ENCODE measurements around the gene IFNA7. TPM values are rescaled to one million over a fixed set of nuclear protein-coding genes. Genes with fewer than 3 reads are reported as not detected.
A peak's percentile ranks its signal among the peaks of the same experiment; 100 is the strongest.

Gene IFNA7
- total and polyA plus RNA-seq, 4 experiments from 2014 or later = not detected

GRCh38 chr9:21154018-21154608 is 47.9 kb downstream of the IFNA7 start:
- no peaks in the 10 kb centered on the region for H3K27me3 ChIP-seq (ENCODE audit: insufficient read depth, low read length)
- Mint-ChIP-seq H3K9me3 (peaks cover 0 to 7% (median 4%) of the 10 kb centered on the region in 8 donors), H3K27me3 (peaks cover 0 to 1% of the 10 kb centered on the region in 2 donors), H3K36me3 (peaks cover 0 to under 1% of the 10 kb centered on the region in 2 donors), H3K27ac (peak overlapping the region in 2 of 7 donors; percentile 58 to 59), H3K4me3 (peak overlapping the region in 1 of 8 donors; percentile 59), H3K4me1 (peaks cover 4 to 9% (median 7%) of the 10 kb centered on the region in 4 donors)
- ChIA-PET POLR2A (ENCODE audit: partially characterized antibody) (interaction anchor here (0.9 kb wide), 1 partner anchor 175 kb away, joined by 3 read pairs; no protein-coding TSS in a partner anchor), CTCF (ENCODE audit: partially characterized antibody) (interaction anchor here (0.8 to 2.8 kb wide), 23 partner anchors 9 to 558 kb away, joined by 3 to 32 read pairs (median 5); partner anchors contain the start of genes IFNA7 and IFNW1)
- DNase-seq = peak in 4 of 5 donors; percentile 6 to 27 (median 22)
- H3K27ac ChIP-seq (ENCODE audit: low read depth, low read length) = no peak overlapping the region
- H3K9me3 ChIP-seq (ENCODE audit: control insufficient read depth in 1 of 2, low read length in 2 of 2) = no peaks in the 10 kb centered on the region
- intact Hi-C loops (cut with micrococcal nuclease) = loop anchor here (1.0 to 10.0 kb wide), 5 partner anchors 81 to 635 kb away; no protein-coding TSS in a partner anchor
- H3K4me3 ChIP-seq (ENCODE audit: low read length in 2 of 2) = no peak overlapping the region
- H3K4me1 ChIP-seq (ENCODE audit: insufficient read depth, low read length) = peaks cover 4% of the 10 kb centered on the region
- no peaks in the 10 kb centered on the region for H3K36me3 ChIP-seq (ENCODE audit: insufficient read depth, low read length)

GRCh38 chr9:21153336-21154017 is 48.5 kb downstream of the IFNA7 start:
- peaks cover 0 to 5% (median 4%) of the 10 kb centered on the region in 4 donors for H3K4me1 Mint-ChIP-seq
- CTCF ChIA-PET (ENCODE audit: partially characterized antibody) = interaction anchor here (0.8 to 2.8 kb wide), 23 partner anchors 9 to 558 kb away, joined by 3 to 32 read pairs (median 5); partner anchors contain the start of genes IFNA7 and IFNW1
- H3K36me3 Mint-ChIP-seq = peaks cover 2 to 3% of the 10 kb centered on the region in 2 donors
- no peak for DNase-seq
- no peaks in the 10 kb centered on the region for H3K36me3 ChIP-seq (ENCODE audit: insufficient read depth, low read length)
- no peak overlapping the region for H3K27ac ChIP-seq (ENCODE audit: low read depth, low read length)
- H3K9me3 ChIP-seq (ENCODE audit: control insufficient read depth in 1 of 2, low read length in 2 of 2) = no peaks in the 10 kb centered on the region
- intact Hi-C loops (cut with micrococcal nuclease) = loop anchor here (1.0 to 10.0 kb wide), 5 partner anchors 81 to 636 kb away; no protein-coding TSS in a partner anchor
- no peaks in the 10 kb centered on the region for H3K27me3 ChIP-seq (ENCODE audit: insufficient read depth, low read length)
- H3K4me1 ChIP-seq (ENCODE audit: insufficient read depth, low read length) = no peaks in the 10 kb centered on the region
- no peak overlapping the region for H3K27ac Mint-ChIP-seq
- H3K4me3 Mint-ChIP-seq = no peak overlapping the region
- peaks cover 0 to 14% (median 8%) of the 10 kb centered on the region in 8 donors for H3K9me3 Mint-ChIP-seq
- peaks cover 0 to 1% of the 10 kb centered on the region in 2 donors for H3K27me3 Mint-ChIP-seq
- H3K4me3 ChIP-seq (ENCODE audit: low read length in 2 of 2) = no peak overlapping the region
- POLR2A ChIA-PET (ENCODE audit: partially characterized antibody) = no interaction called here

Other genes starting within 250 kb of the IFNA7 start
- gene HACD4, start 170.6 kb downstream of the IFNA7 start, total RNA-seq = 10 to 100 TPM; 16.0 to 18.3 TPM
- gene HACD4, start 170.6 kb downstream of the IFNA7 start, polyA plus RNA-seq = 1 to 10 TPM; 5.3 to 7.9 TPM
- gene IFNB1, start 124.3 kb downstream of the IFNA7 start, total RNA-seq = not detected
- under 1 TPM in 1 of 2 donors, not detected in 1; 0.40 TPM for gene IFNB1, start 124.3 kb downstream of the IFNA7 start, polyA plus RNA-seq
- gene IFNW1, start 60.4 kb downstream of the IFNA7 start, total RNA-seq = not detected
- not detected for gene IFNW1, start 60.4 kb downstream of the IFNA7 start, polyA plus RNA-seq
- gene IFNA21, start 35.5 kb downstream of the IFNA7 start, total RNA-seq = not detected
- not detected for gene IFNA21, start 35.5 kb downstream of the IFNA7 start, polyA plus RNA-seq
- not detected for gene IFNA4, start 14.6 kb downstream of the IFNA7 start, total RNA-seq
- gene IFNA4, start 14.6 kb downstream of the IFNA7 start, polyA plus RNA-seq = not detected
- not detected for gene IFNA10, start 4.9 kb upstream of the IFNA7 start, total RNA-seq
- not detected for gene IFNA10, start 4.9 kb upstream of the IFNA7 start, polyA plus RNA-seq
- not detected for gene IFNA16, start 15.1 kb upstream of the IFNA7 start, total RNA-seq
- not detected for gene IFNA16, start 15.1 kb upstream of the IFNA7 start, polyA plus RNA-seq
- gene IFNA17, start 26.0 kb upstream of the IFNA7 start, total RNA-seq = not detected
- not detected for gene IFNA17, start 26.0 kb upstream of the IFNA7 start, polyA plus RNA-seq
- not detected for gene IFNA14, start 37.8 kb upstream of the IFNA7 start, total RNA-seq
- gene IFNA14, start 37.8 kb upstream of the IFNA7 start, polyA plus RNA-seq = not detected
- gene IFNA5, start 103.1 kb upstream of the IFNA7 start, total RNA-seq = not detected
- gene IFNA5, start 103.1 kb upstream of the IFNA7 start, polyA plus RNA-seq = not detected
- 10 to 100 TPM; 38.7 to 40.1 TPM for gene KLHL9, start 133.2 kb upstream of the IFNA7 start, total RNA-seq
- gene KLHL9, start 133.2 kb upstream of the IFNA7 start, polyA plus RNA-seq = 10 to 100 TPM; 14.3 to 18.1 TPM
- gene IFNA6, start 148.7 kb upstream of the IFNA7 start, total RNA-seq = not detected
- not detected for gene IFNA6, start 148.7 kb upstream of the IFNA7 start, polyA plus RNA-seq
- not detected for gene IFNA13, start 165.9 kb upstream of the IFNA7 start, total RNA-seq
- not detected for gene IFNA13, start 165.9 kb upstream of the IFNA7 start, polyA plus RNA-seq
- not detected for gene IFNA2, start 183.2 kb upstream of the IFNA7 start, total RNA-seq
- gene IFNA2, start 183.2 kb upstream of the IFNA7 start, polyA plus RNA-seq = not detected
- gene IFNA8, start 206.9 kb upstream of the IFNA7 start, total RNA-seq = not detected
- not detected for gene IFNA8, start 206.9 kb upstream of the IFNA7 start, polyA plus RNA-seq
- gene IFNA1, start 238.2 kb upstream of the IFNA7 start, total RNA-seq = not detected
- gene IFNA1, start 238.2 kb upstream of the IFNA7 start, polyA plus RNA-seq = not detected